ENCODE measurements around the gene LGALS3.

DNA sequence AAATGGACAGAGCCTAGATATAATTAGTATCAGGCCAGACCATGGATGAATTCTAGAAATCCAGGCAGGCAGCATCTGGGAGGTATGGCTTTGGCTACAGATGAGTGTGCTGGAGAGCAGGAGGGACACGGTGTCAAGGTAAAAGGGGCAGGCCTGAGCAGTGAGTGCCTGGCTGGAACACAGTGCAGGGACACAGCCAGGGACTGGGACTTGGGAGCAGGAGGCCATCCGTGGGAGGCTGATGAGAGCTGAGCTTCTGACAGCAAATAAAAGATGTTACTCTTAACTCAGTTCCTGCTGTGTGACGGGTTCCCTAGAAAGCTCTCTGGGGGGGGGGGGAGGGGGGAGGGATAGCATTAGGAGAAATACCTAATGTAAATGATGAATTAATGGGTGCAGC is 13.6 kb upstream of the LGALS3 start:
- TF ChIP-seq, protein P1, sequence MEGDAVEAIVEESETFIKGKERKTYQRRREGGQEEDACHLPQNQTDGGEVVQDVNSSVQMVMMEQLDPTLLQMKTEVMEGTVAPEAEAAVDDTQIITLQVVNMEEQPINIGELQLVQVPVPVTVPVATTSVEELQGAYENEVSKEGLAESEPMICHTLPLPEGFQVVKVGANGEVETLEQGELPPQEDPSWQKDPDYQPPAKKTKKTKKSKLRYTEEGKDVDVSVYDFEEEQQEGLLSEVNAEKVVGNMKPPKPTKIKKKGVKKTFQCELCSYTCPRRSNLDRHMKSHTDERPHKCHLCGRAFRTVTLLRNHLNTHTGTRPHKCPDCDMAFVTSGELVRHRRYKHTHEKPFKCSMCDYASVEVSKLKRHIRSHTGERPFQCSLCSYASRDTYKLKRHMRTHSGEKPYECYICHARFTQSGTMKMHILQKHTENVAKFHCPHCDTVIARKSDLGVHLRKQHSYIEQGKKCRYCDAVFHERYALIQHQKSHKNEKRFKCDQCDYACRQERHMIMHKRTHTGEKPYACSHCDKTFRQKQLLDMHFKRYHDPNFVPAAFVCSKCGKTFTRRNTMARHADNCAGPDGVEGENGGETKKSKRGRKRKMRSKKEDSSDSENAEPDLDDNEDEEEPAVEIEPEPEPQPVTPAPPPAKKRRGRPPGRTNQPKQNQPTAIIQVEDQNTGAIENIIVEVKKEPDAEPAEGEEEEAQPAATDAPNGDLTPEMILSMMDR (IDR thresholded peaks at IDR 0.05; ENCODE audit: insufficient read depth, low read length, poor library complexity, severe bottlenecking): no peak
- TF ChIP-seq EZH2phosphoT487 (conservative IDR thresholded peaks at IDR 0.05; ENCODE audit: low read length): no peak

Measured in SU-DHL-6 (cell line).